SIG-M5 treated with dmso at 0.1 percent for 504 hours (cell line): ENCODE measurements around the gene BMPR1B.
A peak's percentile ranks its signal among the peaks of the same experiment; 100 is the strongest.

Source experiments
- DNase-seq: peaks from one replicate; lab custom pipeline; 2025; ENCODE audit not compliant: unreplicated experiment; lab: John Stamatoyannopoulos, UW

BMPR1B gene

GRCh38 chr4:94905511-94905910, 147.8 kb downstream of the BMPR1B start:
- DNase-seq = no peak

GRCh38 chr4:94909645-94910044, 151.9 kb downstream of the BMPR1B start:
- DNase-seq = no peak

- no peak for DNase-seq
These were observed 153.4 kb downstream of the BMPR1B start for GRCh38 chr4:94911106-94911505.

- no peak for DNase-seq
These were observed 154.9 kb downstream of the BMPR1B start for GRCh38 chr4:94912606-94913005.

- DNase-seq = no peak
These were observed 155.6 kb downstream of the BMPR1B start for GRCh38 chr4:94913316-94913715.

GRCh38 chr4:94917146-94917545, 159.4 kb downstream of the BMPR1B start:
- no peak for DNase-seq

GRCh38 chr4:94918543-94918942, 160.8 kb downstream of the BMPR1B start:
- no peak for DNase-seq

- DNase-seq = no peak
These were observed 162.6 kb downstream of the BMPR1B start for GRCh38 chr4:94920369-94920768.

- no peak for DNase-seq
These were observed 166.8 kb downstream of the BMPR1B start for GRCh38 chr4:94924566-94924965.

- DNase-seq = no peak
These were observed 168.1 kb downstream of the BMPR1B start for GRCh38 chr4:94925764-94926347.

- DNase-seq = peak; percentile 14
These were observed 169.2 kb downstream of the BMPR1B start for GRCh38 chr4:94926936-94927335.

GRCh38 chr4:94927696-94928095, 169.9 kb downstream of the BMPR1B start:
- no peak for DNase-seq

- DNase-seq = no peak
These were observed 171.9 kb downstream of the BMPR1B start for GRCh38 chr4:94929696-94930095.

- DNase-seq = no peak
These were observed 173.9 kb downstream of the BMPR1B start for GRCh38 chr4:94931626-94932025.

- no peak for DNase-seq
These were observed 174.6 kb downstream of the BMPR1B start for GRCh38 chr4:94932366-94932765.

- no peak for DNase-seq
These were observed 176.0 kb downstream of the BMPR1B start for GRCh38 chr4:94933799-94934198.

- no peak for DNase-seq
These were observed 176.4 kb downstream of the BMPR1B start for GRCh38 chr4:94934201-94934600.

GRCh38 chr4:94934864-94935263, 177.1 kb downstream of the BMPR1B start:
- peak; percentile 22 for DNase-seq

GRCh38 chr4:94936854-94937253, 179.1 kb downstream of the BMPR1B start:
- no peak for DNase-seq

- DNase-seq = no peak
These were observed 182.2 kb downstream of the BMPR1B start for GRCh38 chr4:94939791-94940519.

- DNase-seq = no peak
These were observed 182.8 kb downstream of the BMPR1B start for GRCh38 chr4:94940520-94940908.

- no peak for DNase-seq
These were observed 184.0 kb downstream of the BMPR1B start for GRCh38 chr4:94941706-94942105.

GRCh38 chr4:94944726-94945125, 187.0 kb downstream of the BMPR1B start:
- DNase-seq = no peak
